DMS114 treated with DMSO at 0.1 percent for 48 hours (cell line): ENCODE data around the gene IFNAR1.
"Not testable (repeated sequence)": the region's sequence is repeated elsewhere in the genome, so short reads cannot be mapped to it uniquely, and the experiment has no call there.

Experiments used
- DNase-seq: peaks from one replicate; lab custom pipeline; 2025; ENCODE audit not compliant: unreplicated experiment; lab: John Stamatoyannopoulos, UW

Gene IFNAR1

GRCh38 chr21:33339918-33340317 is 15.1 kb downstream of the IFNAR1 start:
- DNase-seq, result no peak

GRCh38 chr21:33345751-33346238 is 21.0 kb downstream of the IFNAR1 start:
- DNase-seq, result no peak

- DNase-seq, result no peak
Measured at GRCh38 chr21:33348706-33349105, 23.9 kb downstream of the IFNAR1 start.

- no peak for DNase-seq
Measured at GRCh38 chr21:33350676-33351075, 25.9 kb downstream of the IFNAR1 start.

GRCh38 chr21:33355355-33355754 is 30.6 kb downstream of the IFNAR1 start:
- no peak for DNase-seq

- DNase-seq, result no peak
Measured at GRCh38 chr21:33355996-33356395, 31.2 kb downstream of the IFNAR1 start.

GRCh38 chr21:33357177-33357576 is 32.4 kb downstream of the IFNAR1 start:
- DNase-seq, result no peak

GRCh38 chr21:33359446-33359845 is 34.7 kb downstream of the IFNAR1 start:
- no peak for DNase-seq

GRCh38 chr21:33360281-33360680 is 35.5 kb downstream of the IFNAR1 start:
- no peak for DNase-seq

GRCh38 chr21:33360881-33361602 is 36.3 kb downstream of the IFNAR1 start:
- peak; percentile 5 for DNase-seq

- no peak for DNase-seq
Measured at GRCh38 chr21:33362044-33362555, 37.3 kb downstream of the IFNAR1 start.

GRCh38 chr21:33363911-33364609 is 39.3 kb downstream of the IFNAR1 start:
- DNase-seq, result not testable (repeated sequence)

- no peak for DNase-seq
Measured at GRCh38 chr21:33364830-33365229, 40.1 kb downstream of the IFNAR1 start.

- DNase-seq, result no peak
Measured at GRCh38 chr21:33367309-33367973, 42.7 kb downstream of the IFNAR1 start.

GRCh38 chr21:33368124-33368523 is 43.4 kb downstream of the IFNAR1 start:
- DNase-seq, result no peak

- DNase-seq, result no peak
Measured at GRCh38 chr21:33368576-33368975, 43.8 kb downstream of the IFNAR1 start.

GRCh38 chr21:33369586-33369985 is 44.8 kb downstream of the IFNAR1 start:
- DNase-seq, result no peak

- no peak for DNase-seq
Measured at GRCh38 chr21:33370305-33370704, 45.5 kb downstream of the IFNAR1 start.

- no peak for DNase-seq
Measured at GRCh38 chr21:33371366-33371765, 46.6 kb downstream of the IFNAR1 start.

- DNase-seq, result no peak
Measured at GRCh38 chr21:33372582-33372981, 47.8 kb downstream of the IFNAR1 start.

GRCh38 chr21:33373451-33373850 is 48.7 kb downstream of the IFNAR1 start:
- DNase-seq, result no peak

GRCh38 chr21:33374080-33374449 is 49.3 kb downstream of the IFNAR1 start:
- no peak for DNase-seq
